ENCODE measurements around the gene TPSB2.

Gene TPSB2

DNA sequence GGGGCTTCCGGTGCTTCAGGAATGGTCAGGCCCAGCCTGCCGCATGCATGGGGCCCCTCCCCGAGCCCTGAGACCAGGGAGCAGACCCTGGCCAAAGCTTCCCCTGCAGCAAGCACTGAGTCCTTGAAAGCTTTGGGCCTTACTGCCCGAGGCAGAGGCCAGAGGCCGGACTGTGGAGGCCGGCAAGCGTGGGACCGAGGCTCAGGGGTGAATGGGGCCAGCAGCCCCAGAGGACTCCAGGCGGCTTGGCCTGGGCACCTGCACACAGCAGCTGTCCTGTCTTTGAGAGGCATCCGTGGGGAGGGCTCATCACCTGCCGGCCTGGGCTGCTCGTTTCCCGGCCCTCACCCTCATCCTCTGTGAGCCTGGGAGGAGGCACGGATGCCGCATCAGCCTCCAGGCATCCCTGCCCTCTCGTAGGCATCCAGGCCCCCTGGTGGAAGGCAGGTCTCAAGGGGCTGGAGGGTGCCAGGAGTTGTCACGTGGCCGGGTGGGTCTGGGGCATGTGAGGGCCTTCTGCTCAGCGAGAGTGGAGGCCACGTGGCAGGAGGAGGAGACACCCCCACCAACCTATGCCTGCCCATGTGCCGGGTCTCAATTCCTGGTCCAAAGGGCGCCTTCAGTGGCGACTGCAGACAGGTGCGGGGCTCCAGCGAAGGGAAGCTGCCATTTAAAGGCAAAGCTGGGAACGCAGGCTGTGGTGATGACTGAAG lies 45.7 kb downstream of the TPSB2 start:
- Histone ChIP-seq H3K36me3 (no peaks in the 10 kb centered on the region), H3K4me3 (ENCODE audit: low read depth, low read length) (no peak overlapping the region), H3K4me1 (peaks cover 13% of the 10 kb centered on the region), H3K27me3 (no peaks in the 10 kb centered on the region), H3K9me3 (no peaks in the 10 kb centered on the region; the same call in 1 of the 2 replicates)
- peak; percentile 45 for DNase-seq
- TF ChIP-seq, protein P1, sequence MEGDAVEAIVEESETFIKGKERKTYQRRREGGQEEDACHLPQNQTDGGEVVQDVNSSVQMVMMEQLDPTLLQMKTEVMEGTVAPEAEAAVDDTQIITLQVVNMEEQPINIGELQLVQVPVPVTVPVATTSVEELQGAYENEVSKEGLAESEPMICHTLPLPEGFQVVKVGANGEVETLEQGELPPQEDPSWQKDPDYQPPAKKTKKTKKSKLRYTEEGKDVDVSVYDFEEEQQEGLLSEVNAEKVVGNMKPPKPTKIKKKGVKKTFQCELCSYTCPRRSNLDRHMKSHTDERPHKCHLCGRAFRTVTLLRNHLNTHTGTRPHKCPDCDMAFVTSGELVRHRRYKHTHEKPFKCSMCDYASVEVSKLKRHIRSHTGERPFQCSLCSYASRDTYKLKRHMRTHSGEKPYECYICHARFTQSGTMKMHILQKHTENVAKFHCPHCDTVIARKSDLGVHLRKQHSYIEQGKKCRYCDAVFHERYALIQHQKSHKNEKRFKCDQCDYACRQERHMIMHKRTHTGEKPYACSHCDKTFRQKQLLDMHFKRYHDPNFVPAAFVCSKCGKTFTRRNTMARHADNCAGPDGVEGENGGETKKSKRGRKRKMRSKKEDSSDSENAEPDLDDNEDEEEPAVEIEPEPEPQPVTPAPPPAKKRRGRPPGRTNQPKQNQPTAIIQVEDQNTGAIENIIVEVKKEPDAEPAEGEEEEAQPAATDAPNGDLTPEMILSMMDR (IDR thresholded peaks at IDR 0.05; ENCODE audit: low read depth, low read length), result peak; percentile 22; the same call in 1 of the 2 replicates

DNA sequence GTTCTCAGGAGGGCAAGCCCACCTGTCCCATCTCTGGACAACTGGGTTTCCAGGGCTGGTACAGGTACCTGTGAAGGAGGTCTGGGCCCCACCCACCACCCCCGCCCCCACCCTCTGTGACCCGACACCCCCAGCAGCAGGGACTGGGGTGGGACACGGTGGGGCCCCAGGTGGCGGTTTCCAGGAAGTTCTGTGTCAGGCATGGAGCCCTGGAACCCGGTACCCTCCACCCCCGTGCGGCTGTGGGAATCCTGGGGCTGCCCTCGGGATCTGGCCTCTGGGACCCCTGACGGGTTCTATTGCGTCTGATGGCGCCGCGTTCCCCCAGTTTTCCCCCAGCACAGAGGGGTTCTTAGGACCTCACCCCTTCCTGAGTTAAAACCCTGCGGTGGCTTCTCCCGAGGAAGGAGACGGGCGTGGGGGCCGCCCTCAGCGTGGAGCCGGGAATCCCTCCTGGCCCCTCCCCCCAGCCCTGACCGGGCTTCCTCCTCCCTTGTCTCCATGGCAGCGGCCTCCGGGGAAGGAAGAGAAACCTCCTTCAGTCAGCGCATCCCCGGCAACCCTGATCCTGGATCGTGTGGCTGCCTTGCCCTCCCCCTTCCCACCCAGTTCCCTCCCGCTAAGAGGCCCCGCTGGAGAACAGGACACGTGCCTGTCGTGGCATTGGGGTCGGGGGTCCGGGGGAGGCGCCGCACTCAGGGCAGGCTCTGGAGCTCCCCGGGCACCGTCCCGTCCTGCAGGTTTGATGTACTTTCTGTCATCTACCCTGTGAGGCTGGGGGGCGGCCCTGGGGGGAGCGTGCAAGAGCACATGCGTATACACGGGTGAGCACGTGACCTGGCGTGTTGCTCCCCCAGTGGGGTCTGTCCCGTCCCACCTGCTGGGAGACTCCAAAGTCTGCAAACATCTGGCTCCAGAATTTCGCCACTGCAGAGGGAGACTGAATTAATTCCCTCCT lies 46.8 kb downstream of the TPSB2 start:
- DNase-seq, result peak; percentile 77
- H3K4me3 ChIP-seq (ENCODE audit: low read depth, low read length), result peak overlapping the region; percentile 46
- H3K27me3 ChIP-seq, result no peaks in the 10 kb centered on the region
- H3K36me3 ChIP-seq, result no peaks in the 10 kb centered on the region
- H3K9me3 ChIP-seq, result no peaks in the 10 kb centered on the region; the same call in 1 of the 2 replicates
- TF ChIP-seq, protein P1 (IDR thresholded peaks at IDR 0.05; ENCODE audit: low read depth, low read length), result no peak
- H3K4me1 ChIP-seq, result peaks cover 13% of the 10 kb centered on the region

- TF ChIP-seq, protein P1 (IDR thresholded peaks at IDR 0.05; ENCODE audit: low read depth, low read length), result no peak
- peak; percentile 71 for DNase-seq
- peak overlapping the region; percentile 31; the same call in 1 of the 2 replicates for H3K4me3 ChIP-seq (ENCODE audit: low read depth, low read length)
- H3K27me3 ChIP-seq, result no peaks in the 10 kb centered on the region
- peaks cover 13% of the 10 kb centered on the region for H3K4me1 ChIP-seq
- no peaks in the 10 kb centered on the region; the same call in 1 of the 2 replicates for H3K9me3 ChIP-seq
- H3K36me3 ChIP-seq, result no peaks in the 10 kb centered on the region
Observed at GRCh38 chr16:1182316-1182671, 47.7 kb downstream of the TPSB2 start.

GRCh38 chr16:1181404-1182315 lies 48.3 kb downstream of the TPSB2 start:
- Histone ChIP-seq H3K36me3 (no peaks in the 10 kb centered on the region), H3K27me3 (no peaks in the 10 kb centered on the region), H3K4me3 (ENCODE audit: low read depth, low read length) (no peak overlapping the region; the same call in 1 of the 2 replicates), H3K9me3 (no peaks in the 10 kb centered on the region; the same call in 1 of the 2 replicates), H3K4me1 (peaks cover 13% of the 10 kb centered on the region)
- no peak for DNase-seq
- TF ChIP-seq, protein P1 (IDR thresholded peaks at IDR 0.05; ENCODE audit: low read depth, low read length), result peak; percentile 44; the same call in 1 of the 2 replicates

DNA sequence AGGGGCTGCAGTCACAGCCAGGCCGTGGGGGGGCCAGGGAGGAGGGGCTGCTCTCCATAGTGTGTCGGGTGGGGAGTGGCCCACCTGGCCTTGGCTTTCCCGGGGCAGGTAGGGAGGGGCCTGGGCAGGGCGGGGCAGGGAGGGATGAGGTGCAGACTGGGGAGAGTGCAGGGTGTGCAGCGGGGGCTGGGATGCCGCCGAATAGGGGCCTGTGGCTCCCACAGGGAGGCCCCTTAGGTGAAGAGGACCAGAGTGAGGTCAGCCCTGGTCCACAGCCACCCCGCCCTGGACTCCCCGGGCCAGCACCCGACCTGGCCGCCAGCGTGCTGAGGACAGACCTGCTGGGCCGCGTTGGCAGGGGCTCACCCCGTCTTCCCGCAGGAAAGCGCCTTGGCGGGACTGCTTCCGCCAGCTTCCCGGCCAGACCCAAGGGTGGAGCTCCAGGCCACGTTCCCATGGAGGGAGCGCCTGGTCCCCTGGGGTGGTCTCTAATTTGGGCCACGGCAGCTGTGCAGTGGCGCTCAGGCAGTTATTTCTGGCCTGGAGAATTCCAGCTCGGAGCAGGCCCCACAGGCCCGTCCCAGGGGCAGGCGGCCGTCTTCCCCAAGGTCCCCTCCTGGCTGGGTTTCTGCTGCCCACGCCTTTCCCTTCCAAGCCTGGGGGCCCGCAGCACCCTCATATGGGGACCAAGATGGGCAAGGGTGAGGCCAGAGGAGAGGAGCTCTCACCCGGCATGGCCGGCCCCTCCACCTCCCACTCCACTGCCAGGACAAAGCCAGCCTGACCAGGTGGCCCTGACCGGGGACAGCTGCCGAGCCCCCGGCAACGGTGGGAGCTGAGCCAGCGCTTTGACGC lies 49.2 kb downstream of the TPSB2 start:
- peak; percentile 39 for DNase-seq
- H3K36me3 ChIP-seq, result no peaks in the 10 kb centered on the region
- H3K27me3 ChIP-seq, result no peaks in the 10 kb centered on the region
- H3K9me3 ChIP-seq, result no peaks in the 10 kb centered on the region; the same call in 1 of the 2 replicates
- H3K4me3 ChIP-seq (ENCODE audit: low read depth, low read length), result no peak overlapping the region
- peaks cover 13% of the 10 kb centered on the region for H3K4me1 ChIP-seq
- TF ChIP-seq, protein P1 (IDR thresholded peaks at IDR 0.05; ENCODE audit: low read depth, low read length), result no peak

Data from BE2C (cell line).